Stimulated activated CD8-positive, alpha-beta memory T cell treated with anti-CD3 and anti-CD28 coated beads, Interleukin-12 subunit alpha, Interleukin-12 subunit beta, amount 100 ng/mL, for 24 hours (primary cell): ENCODE results near the gene WDR87.

Experiments used
- DNase-seq: peaks from one replicate; pipeline ENCODE4 v3.0.0-alpha.2; 2020; ENCODE audit errors: extremely low read depth

The WDR87 gene

GRCh38 chr19:37905946-37906868, at the start of gene WDR87:
TSS of gene WDR87 (minus strand) at chr19:37906594. CDS start at chr19:37898239, 8,355 bp downstream.
- DNase-seq, result no peak

DNA sequence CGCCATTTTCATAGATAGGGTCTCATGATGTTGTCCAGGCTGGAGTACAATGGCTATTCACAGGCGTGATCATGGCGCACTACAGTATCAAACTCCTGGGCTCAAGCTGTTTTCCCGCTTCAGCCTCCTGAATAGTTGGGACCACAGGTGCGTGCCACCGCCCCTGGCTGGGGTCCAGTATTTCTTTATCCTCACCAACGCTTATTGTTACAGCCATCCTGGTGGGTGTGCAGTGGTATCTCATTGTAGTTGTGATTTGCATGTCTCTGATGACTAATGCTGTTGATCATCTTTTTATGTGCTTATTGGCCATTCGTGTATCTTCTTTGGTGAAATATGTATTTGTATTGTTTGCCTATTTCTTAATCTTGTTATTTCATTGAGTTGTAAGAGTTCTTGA, 49.6 kb upstream of the WDR87 start:
- DNase-seq, result no peak

GRCh38 chr19:37954421-37954874, 48.1 kb upstream of the WDR87 start:
- DNase-seq, result no peak

GRCh38 chr19:37953918-37954303, 47.5 kb upstream of the WDR87 start:
- no peak for DNase-seq

- DNase-seq, result no peak
Observed at GRCh38 chr19:37953171-37953917, 47.0 kb upstream of the WDR87 start.

DNA sequence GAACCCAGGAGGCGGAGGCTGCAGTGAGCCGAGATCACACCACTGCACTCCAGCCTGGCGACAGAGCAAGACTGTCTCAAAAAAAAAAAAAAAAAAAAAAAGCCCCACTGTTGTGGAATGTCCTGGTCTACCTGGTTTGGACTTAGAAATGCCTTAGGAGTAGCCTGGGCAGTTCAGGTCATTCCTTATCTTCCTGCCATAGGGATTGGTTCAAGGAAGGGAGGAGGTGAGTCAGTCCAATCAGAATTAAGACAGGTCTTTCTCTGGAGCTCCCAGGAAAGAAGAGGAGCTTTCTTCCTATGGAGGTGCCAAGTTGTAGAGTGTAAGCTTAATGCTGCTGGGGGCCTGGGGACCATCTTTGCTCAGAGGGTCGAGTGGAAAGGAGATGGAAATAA, 45.4 kb upstream of the WDR87 start:
- DNase-seq, result no peak

DNA sequence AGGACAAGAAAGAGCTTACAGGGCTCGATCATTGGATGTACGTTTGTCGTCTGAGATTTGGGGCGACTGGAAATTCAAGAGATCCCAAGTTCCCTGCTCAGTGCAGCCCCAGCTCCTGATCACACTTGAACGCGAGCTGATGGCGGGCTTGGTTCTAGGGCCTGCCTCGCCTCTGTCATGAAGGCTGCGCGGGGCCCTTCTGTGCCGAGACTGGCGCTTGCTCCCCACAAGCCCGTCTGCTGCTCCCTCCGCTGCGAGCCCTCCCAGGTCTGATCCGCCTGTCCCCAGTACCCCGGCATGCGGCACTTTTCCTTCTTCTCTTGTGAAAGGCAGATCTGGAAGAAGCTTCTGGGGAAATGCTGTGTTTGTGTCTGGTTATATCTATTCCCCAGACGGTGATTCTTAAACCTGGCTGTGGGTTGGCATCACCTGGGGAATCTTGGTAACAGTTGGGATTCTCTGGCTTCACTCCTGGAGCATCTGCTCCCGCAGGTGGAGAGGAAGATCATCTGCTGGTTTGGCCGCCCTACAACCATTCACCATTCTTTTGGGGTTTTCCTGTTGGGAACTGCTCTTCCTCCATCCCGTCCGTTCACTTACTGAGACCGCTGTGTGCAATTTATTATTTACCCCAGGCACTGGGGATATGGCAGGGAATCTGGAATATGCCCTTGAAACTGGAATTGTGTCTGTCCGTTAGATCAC, 44.2 kb upstream of the WDR87 start:
- no peak for DNase-seq

DNA sequence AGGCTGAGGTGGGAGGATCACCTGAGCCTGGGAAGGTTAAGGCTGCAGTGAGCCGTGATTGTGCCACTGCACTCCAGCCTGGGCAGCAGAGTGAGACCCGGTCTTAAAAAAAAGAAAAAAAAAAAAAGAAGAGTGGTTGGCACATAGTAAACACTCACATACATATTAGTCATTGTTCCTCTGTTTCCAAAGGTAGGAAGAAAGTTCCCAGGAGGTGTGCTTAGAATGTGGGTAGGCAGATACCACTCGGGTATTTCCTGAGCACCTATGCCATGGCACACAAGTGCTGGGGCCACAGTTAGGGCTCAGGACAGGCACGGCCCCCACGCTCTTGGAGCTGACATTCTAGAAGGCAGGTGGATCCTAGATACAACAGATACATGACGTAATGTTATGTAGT, 42.0 kb upstream of the WDR87 start:
- DNase-seq, result no peak

DNA sequence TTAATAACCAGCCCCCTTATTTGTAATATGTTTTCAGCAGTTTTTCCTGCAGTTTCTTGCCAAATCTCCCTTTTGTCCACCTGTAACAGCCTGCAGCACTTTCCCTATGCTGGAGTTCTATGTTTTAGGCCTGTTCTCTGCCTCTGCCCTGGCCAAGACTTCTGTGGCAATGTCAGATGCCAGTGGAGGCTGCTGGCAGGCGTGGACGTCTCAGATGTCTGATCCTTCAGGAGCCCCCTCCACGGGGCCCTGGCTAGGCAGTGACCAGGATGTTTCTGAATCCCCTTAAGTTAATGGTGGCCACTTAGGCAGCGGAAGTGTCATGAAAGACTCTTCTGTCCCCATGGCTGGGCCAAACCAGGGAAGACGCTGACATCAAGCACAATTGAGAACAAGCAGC, 41.4 kb upstream of the WDR87 start:
- DNase-seq, result no peak

DNA sequence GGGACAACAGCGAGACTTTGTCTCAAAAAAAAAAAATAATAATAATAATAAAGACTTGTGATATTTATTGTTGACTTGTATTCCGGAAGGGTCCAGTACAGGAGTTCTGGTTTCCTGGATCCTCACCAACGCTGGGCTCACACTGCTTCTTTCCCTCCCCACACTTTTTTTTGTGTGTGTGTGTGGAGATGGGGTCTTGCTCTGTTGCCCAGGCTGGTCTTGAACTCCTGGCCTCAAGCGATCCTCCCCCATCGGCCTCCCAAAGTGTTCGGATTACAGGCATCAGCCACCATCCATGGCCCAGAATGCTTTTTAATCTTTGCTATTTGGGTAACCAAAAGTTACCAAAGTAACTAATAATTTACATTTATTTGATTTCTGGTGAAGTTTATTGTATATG, 39.7 kb upstream of the WDR87 start:
- no peak for DNase-seq

DNA sequence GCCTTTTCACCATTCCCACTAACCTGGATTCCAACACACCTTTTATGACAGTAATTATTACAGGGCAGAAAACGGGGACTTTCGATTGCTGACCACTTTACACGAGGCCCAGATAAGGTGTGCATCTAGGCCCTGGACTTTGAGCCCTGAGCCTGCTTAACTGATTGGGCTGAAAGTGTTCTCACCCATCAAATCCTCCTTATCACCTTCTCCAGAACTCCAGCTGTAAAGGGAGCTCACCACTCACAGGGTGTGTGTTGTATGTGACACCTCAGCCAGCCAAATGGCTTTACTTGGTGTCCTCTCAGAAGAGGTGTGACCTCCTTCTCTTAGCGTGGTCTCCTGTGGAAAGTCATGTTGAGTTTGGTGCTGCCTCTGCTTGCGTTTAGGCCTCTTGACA, 37.1 kb upstream of the WDR87 start:
- DNase-seq, result no peak

- DNase-seq, result no peak
Observed at GRCh38 chr19:37942516-37942902, 36.1 kb upstream of the WDR87 start.

- DNase-seq, result no peak
Observed at GRCh38 chr19:37941782-37942515, 35.6 kb upstream of the WDR87 start.

- DNase-seq, result no peak
Observed at GRCh38 chr19:37938353-37938752, 32.0 kb upstream of the WDR87 start.

DNA sequence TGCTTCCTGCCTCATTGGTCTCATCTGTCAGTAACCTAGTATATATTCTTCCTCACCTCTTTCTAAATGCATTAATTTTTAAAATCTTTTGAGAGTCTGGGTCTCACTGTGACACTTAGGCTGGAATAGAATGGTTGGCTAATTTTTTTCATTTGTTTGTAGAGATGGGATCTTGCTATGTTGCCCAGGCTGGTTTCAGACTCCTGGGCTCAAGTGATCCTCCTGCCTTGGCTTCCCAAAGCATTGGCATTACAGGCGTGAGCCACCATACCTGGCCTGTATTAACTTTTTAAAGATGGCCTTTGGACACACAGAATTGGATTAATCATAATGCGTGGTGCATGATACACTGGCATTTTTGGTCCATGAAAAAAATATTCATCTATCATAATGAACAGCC, 30.5 kb upstream of the WDR87 start:
- no peak for DNase-seq

DNA sequence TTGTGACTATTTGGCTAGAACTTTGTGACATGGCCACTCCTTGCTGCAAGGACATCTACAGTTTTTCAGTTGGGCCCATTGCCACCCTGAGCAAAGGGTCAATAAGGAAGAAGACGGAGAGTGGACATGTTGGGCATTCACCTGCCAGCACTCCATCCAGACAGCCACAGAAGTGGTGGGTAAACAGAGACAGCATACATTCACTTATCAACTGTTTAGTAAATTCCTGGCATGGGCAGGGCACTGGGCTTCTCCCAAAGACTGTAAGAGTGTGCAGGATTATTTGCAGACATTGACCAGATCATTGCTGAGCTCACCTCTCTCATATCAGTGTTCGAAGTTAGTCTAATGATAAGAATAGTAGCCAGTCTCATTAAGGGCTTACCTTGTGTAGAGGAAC, 29.8 kb upstream of the WDR87 start:
- no peak for DNase-seq

DNA sequence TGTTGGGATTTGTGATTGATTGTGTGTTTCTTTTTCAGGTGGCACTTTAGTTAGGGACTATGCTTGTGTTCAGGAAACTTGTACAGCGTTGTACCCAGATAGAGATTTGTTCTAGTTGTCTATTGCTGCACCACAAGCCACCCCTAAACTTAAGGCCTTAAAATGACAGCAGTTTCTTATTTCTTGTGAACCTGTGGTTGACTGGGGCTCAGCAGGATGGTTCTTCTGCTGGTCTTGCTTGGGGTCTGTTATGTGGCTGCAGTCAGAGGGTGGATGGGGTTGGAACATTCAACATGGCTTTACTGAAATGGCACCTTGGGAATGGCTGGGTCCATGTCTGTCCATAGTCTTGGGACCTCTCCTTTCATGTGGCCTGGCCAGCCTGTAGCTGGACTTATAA, 28.9 kb upstream of the WDR87 start:
- DNase-seq, result no peak

DNA sequence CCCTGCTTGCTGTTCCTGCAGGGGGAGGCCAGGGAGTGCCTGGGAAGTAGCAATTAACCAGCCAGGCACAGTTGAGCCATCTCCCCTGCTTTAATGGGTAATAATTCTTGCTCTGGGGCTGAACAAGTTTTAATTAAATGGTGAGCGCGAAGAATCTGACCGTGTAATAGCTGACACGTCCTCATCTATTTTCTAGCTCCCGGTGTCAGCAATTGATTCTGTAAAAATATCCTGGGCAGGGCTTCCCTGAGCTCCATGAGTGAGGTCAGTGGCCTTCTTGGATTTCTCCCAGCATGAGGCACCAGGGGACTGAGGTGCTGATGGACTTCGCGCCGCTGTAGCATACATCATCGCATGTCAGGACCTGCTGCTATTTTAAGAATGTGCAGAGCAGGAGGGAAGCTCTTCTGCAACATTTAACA, 27.6 kb upstream of the WDR87 start:
- DNase-seq, result no peak

DNA sequence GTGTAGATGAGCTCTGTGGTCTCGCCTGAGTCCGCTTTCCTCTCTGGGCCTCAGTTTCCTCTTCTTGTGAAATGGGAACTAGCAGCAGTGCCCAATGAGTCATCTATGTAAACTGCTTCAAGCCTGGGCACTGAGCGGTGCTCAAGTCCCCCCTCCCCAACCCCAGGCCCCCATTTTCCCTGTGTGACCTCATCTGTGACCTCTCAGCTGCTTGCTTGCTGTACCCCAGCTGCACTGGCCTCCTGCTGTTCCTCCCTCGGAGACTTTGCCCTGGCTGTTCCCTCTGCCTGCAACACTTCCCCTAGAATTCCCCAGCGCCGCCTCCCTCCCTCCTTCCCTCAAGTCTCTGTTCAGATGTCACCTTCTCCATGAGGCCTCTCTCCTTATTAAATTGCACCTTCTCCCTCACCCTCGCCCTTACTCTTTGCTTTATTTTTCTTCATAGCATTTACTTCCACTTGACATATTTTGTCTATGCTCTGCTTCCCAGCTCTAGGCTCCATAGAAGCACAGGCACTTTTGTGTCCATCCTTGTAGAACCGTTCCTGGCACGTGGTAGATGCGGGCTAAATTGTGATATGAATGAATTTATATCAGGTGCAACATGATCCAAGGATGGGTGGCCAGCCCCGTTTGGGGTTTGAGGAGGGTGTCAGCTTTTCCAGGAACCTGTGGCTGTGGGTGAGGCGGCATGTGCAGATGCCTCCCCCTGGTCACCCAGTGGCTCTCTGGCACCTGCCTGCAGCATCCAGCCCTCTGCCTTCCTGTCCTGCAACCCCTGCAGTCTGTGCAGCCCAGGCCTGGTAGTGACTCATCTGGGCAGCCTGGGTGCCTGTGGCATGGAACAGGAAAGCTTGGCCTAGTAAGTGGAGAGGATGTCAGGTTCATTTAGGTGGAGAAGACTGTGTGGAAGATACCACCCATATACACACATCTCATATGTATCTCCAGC, 26.9 kb upstream of the WDR87 start:
- no peak for DNase-seq

GRCh38 chr19:37931881-37932655, 25.7 kb upstream of the WDR87 start:
- no peak for DNase-seq
